ENCODE measurements around the gene ELOVL1. TPM values are rescaled to one million over a fixed set of nuclear protein-coding genes. Genes with fewer than 3 reads are reported as not detected.
A peak's percentile ranks its signal among the peaks of the same experiment; 100 is the strongest.

Gene ELOVL1
- total RNA-seq, 4 donors from 2014 or later: 26.3 to 65.0 (median 41.0) TPM

DNA sequence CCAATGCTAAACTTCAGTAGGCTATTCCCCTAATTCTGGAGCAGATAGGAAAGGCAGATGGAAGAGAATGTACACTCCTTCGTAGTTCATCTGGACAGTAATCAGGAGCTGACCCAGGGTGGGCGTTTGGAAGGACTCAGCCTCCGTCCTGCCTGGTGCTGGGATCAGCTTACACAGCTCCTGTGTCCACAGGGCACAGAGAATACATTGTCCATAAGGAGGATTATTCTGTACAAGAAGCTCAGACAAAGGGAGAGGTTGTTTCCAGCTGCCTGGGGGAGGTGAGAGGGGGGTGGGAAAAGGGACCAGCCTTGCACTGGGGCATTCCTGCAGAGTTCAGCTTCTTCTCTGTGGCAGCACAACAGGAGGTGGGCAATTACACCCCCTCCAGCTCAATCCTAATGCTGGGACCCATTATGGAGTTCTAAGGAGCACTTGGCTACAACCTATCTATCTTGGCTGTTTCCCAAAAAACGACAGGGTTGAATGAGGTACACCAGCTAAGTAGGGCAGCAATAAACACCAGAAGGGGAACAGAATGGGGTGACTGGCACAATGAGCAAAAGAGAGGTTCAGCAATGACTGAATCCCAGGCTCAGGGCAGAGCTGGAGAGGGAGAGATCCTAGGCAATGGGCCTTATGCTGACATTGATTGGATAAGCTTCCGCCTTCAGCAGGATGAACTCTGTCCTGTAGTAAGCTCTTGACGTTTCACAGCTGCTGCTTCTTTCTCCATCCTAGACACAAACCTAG is 14.4 kb upstream of the ELOVL1 start:
- TF ChIP-seq POLR2A (IDR thresholded peaks at IDR 0.05) (no peak), CTCF (IDR thresholded peaks at IDR 0.05) (no peak), EP300 (IDR thresholded peaks at IDR 0.05) (no peak), POLR2AphosphoS5 (IDR thresholded peaks at IDR 0.05) (no peak)
- Histone ChIP-seq H3K36me3 (peaks cover 0 to 73% of the 10 kb centered on the region in 2 donors), H3K27ac (peak overlapping the region in 2 of 4 donors; percentile 3 to 29), H3K27me3 (no peaks in the 10 kb centered on the region), H3K4me3 (no peak overlapping the region), H3K4me1 (peaks cover 0 to 18% (median 0%) of the 10 kb centered on the region in 3 donors), H3K9me3 (no peaks in the 10 kb centered on the region)
- 17 to 29% methylated on average over 3 to 4 of the region's 6 CpGs for WGBS, 2 donors (ENCODE audit: low coverage in 1 of 2)
- no peak for ATAC-seq

DNA sequence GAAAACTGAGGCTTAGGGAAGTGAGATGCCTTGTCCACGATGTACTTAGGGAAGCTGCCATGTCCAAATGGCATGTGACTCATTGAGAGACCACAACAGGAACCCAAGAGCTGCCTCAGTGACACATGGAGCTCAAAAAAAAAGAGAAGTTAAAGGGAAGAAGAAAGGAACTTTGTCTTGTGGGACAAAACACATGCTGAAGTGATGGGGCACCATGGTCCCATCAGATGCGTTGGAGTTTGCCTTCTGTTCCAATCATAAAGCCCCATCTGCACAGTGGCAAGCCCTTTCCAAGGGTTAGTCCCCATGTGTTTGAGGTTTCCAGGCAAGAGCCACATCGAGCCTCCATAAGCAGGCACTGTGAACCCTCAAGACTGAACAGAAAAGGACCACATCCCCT is 13.8 kb upstream of the ELOVL1 start:
- no peak for TF ChIP-seq EP300 (IDR thresholded peaks at IDR 0.05)
- TF ChIP-seq CTCF (IDR thresholded peaks at IDR 0.05): no peak
- Histone ChIP-seq H3K27ac (peak overlapping the region in 3 of 4 donors; percentile 3 to 29 (median 13)), H3K4me3 (no peak overlapping the region), H3K9me3 (no peaks in the 10 kb centered on the region), H3K36me3 (peaks cover 0 to 67% of the 10 kb centered on the region in 2 donors), H3K27me3 (no peaks in the 10 kb centered on the region), H3K4me1 (peaks cover 0 to 18% (median 0%) of the 10 kb centered on the region in 3 donors)
- ATAC-seq: peak; percentile 43
- 46 to 100% methylated on average over 1 to 3 of the region's 3 CpGs for WGBS, 2 donors (ENCODE audit: low coverage in 1 of 2)

GRCh38 chr1:43379476-43379875 is 11.7 kb upstream of the ELOVL1 start:
- Histone ChIP-seq H3K9me3 (no peaks in the 10 kb centered on the region), H3K27me3 (no peaks in the 10 kb centered on the region), H3K4me1 (peaks cover 0 to 18% (median 0%) of the 10 kb centered on the region in 3 donors), H3K36me3 (peaks cover 0 to 45% of the 10 kb centered on the region in 2 donors), H3K27ac (no peak overlapping the region), H3K4me3 (no peak overlapping the region)
- WGBS, 2 donors (ENCODE audit: low coverage in 1 of 2): 91 to 100% methylated on average over 1 of the region's 1 CpG
- ATAC-seq: no peak
- TF ChIP-seq CTCF (IDR thresholded peaks at IDR 0.05): no peak
- TF ChIP-seq POLR2AphosphoS5 (IDR thresholded peaks at IDR 0.05): no peak
- TF ChIP-seq EP300 (IDR thresholded peaks at IDR 0.05): no peak
- TF ChIP-seq POLR2A (IDR thresholded peaks at IDR 0.05): no peak

DNA sequence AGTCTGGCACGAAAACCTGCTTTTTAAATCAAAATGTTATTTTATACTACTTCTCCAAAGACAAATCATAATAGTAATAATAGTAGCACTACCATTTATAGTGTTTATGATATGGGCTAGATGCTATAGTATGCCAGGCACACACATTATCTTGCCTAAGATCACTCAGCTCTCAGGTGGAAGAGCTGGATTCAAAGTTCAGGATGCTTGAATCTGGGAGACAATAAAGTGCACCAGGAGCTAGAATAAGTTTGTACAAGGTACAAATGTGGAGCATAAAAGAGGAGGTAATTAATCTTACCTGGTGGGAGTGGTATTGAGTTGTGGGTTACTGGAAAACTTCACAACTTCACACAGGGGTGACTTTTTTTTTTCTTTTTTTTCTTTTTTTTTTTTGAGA is 10.0 kb upstream of the ELOVL1 start:
- Histone ChIP-seq H3K4me3 (no peak overlapping the region), H3K27me3 (no peaks in the 10 kb centered on the region), H3K4me1 (peaks cover 0 to 19% (median 0%) of the 10 kb centered on the region in 3 donors), H3K9me3 (no peaks in the 10 kb centered on the region), H3K36me3 (peaks cover 0 to 45% of the 10 kb centered on the region in 2 donors), H3K27ac (no peak overlapping the region)
- no peak for TF ChIP-seq EP300 (IDR thresholded peaks at IDR 0.05)
- TF ChIP-seq CTCF (IDR thresholded peaks at IDR 0.05): no peak
- TF ChIP-seq POLR2AphosphoS5 (IDR thresholded peaks at IDR 0.05): no peak
- TF ChIP-seq POLR2A (IDR thresholded peaks at IDR 0.05): no peak
- ATAC-seq: no peak
- 83 to 93% methylated on average over 1 of the region's 1 CpG for WGBS, 2 donors (ENCODE audit: low coverage in 1 of 2)

DNA sequence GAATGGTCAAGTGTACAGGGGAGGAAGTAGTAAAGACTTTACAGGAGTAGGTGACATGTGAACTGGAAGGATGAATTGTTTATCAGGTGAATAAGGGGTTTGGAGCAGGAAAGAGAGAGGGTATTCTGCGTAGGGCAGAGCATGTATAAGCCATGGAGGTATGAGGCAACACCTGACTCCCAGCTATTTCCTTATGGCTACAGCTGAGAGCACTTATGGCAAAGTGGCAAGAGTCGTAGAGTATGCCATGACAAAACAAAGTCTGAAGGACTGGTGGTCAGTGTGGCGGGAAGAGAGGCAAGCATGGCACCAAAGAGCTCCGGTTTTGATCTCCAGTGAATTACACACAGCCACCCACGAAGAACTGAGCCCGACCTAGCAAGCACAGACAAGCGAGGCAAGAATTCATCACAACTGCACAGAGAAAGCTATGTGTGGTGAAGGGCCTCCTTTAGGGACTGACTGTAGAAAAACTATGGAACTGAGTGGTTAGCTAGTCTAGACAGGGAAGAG is 9.0 kb upstream of the ELOVL1 start:
- 88 to 95% methylated on average over 5 to 6 of the region's 7 CpGs for WGBS, 2 donors (ENCODE audit: low coverage in 1 of 2)
- no peak for ATAC-seq
- no peaks in the 10 kb centered on the region for H3K9me3 ChIP-seq
- no peaks in the 10 kb centered on the region for H3K27me3 ChIP-seq
- peaks cover 0 to 36% of the 10 kb centered on the region in 2 donors for H3K36me3 ChIP-seq
- no peak overlapping the region for H3K27ac ChIP-seq
- H3K4me3 ChIP-seq: no peak overlapping the region
- H3K4me1 ChIP-seq: peaks cover 0 to 9% (median 0%) of the 10 kb centered on the region in 3 donors
- TF ChIP-seq POLR2A (IDR thresholded peaks at IDR 0.05) (no peak), EP300 (IDR thresholded peaks at IDR 0.05) (no peak)

Measured in gastroesophageal sphincter (tissue), 4 donors.